Keratinocyte (primary cell): ENCODE results near the gene DNALI1. TPM values are rescaled to one million over a fixed set of nuclear protein-coding genes. Genes with fewer than 3 reads are reported as not detected.
A peak's percentile ranks its signal among the peaks of the same experiment; 100 is the strongest.

Experiments used
- DNase-seq: peaks from one replicate; pipeline ENCODE4 v3.0.0-alpha.2; 2011; ENCODE audit warnings: low read depth, missing footprints, low spot score
- FAIRE-seq: peaks from 2 replicates; lab custom pipeline; 2011; peaks lifted over from hg19 to GRCh38; lab: Jason Lieb, UNC
- H2AFZ ChIP-seq: 2 replicates; pipeline ENCODE4 v1.6.0; 2012; ENCODE audit warnings: low read length, control low read depth, inconsistent platforms; ENCODE audit not compliant: control insufficient read depth
- H3K27ac ChIP-seq: 2 replicates; pipeline ENCODE4 v1.5.1; 2011; ENCODE audit warnings: low read length; ENCODE audit not compliant: control insufficient read depth, insufficient read depth
- H3K27me3 ChIP-seq: 3 replicates; pipeline ENCODE4 v1.6.0; 2011; ENCODE audit warnings: low read length; ENCODE audit not compliant: control insufficient read depth, insufficient read depth; ENCODE audit errors: extremely low read depth
- H3K36me3 ChIP-seq, 2 experiments: 2 replicates in 1 of 2; 3 replicates in 1 of 2; pipeline ENCODE4 v1.5.1; 2011; ENCODE audit warnings: low read length in 2 of 2, mild to moderate bottlenecking in 1 of 2; ENCODE audit not compliant: control insufficient read depth in 2 of 2, insufficient read depth in 2 of 2; ENCODE audit errors: extremely low read depth in 1 of 2
- H3K4me1 ChIP-seq: 3 replicates; pipeline ENCODE4 v1.5.1; 2011; ENCODE audit warnings: low read length; ENCODE audit not compliant: control insufficient read depth, insufficient read depth; ENCODE audit errors: extremely low read depth
- H3K4me2 ChIP-seq: 3 replicates; pipeline ENCODE4 v1.6.0; 2011; ENCODE audit warnings: low read depth, low read length; ENCODE audit not compliant: control insufficient read depth, insufficient read depth; ENCODE audit errors: extremely low read depth
- H3K4me3 ChIP-seq, 3 experiments: fragments of 200-600 bp in 1 of 3; sonication (generic) in 1 of 3; 2 replicates in 2 of 3; 3 replicates in 1 of 3; pipeline ENCODE4 v1.5.1; 2011 to 2016; ENCODE audit warnings: low read length in 3 of 3, mild to moderate bottlenecking in 3 of 3, control low read depth in 2 of 3, inconsistent platforms in 1 of 3, low read depth in 1 of 3, mixed read lengths in 1 of 3, mixed run types in 1 of 3, moderate library complexity in 1 of 3; ENCODE audit not compliant: control insufficient read depth in 2 of 3, insufficient read depth in 2 of 3; ENCODE audit errors: extremely low read depth in 1 of 3
- H3K79me2 ChIP-seq: 2 replicates; pipeline ENCODE4 v1.6.0; 2012; ENCODE audit warnings: low read length; ENCODE audit not compliant: control insufficient read depth, insufficient read depth
- H3K9ac ChIP-seq: 3 replicates; pipeline ENCODE4 v1.6.0; 2011; ENCODE audit warnings: low read length; ENCODE audit not compliant: control insufficient read depth, insufficient read depth; ENCODE audit errors: extremely low read depth
- H3K9me1 ChIP-seq: 3 replicates; pipeline ENCODE4 v1.6.0; 2011; ENCODE audit warnings: low read length; ENCODE audit not compliant: control insufficient read depth, insufficient read depth; ENCODE audit errors: extremely low read depth
- H3K9me3 ChIP-seq: 2 replicates; pipeline ENCODE4 v1.5.1; 2012; ENCODE audit warnings: low read depth, low read length; ENCODE audit not compliant: control insufficient read depth
- H4K20me1 ChIP-seq: 3 replicates; pipeline ENCODE4 v1.6.0; 2011; ENCODE audit warnings: low read length; ENCODE audit not compliant: control insufficient read depth, insufficient read depth; ENCODE audit errors: extremely low read depth
- CTCF ChIP-seq, 3 experiments: IDR thresholded peaks in 1 of 3; conservative IDR thresholded peaks in 1 of 3; optimal IDR thresholded peaks in 1 of 3; 2 replicates in 2 of 3; 3 replicates in 1 of 3; pipeline versions ENCODE3 to v1.5.1; 2011; ENCODE audit warnings: low read length in 3 of 3, mild to moderate bottlenecking in 3 of 3, moderate library complexity in 2 of 3, control low read depth in 1 of 3, inconsistent platforms in 1 of 3; ENCODE audit not compliant: insufficient read depth in 2 of 3; ENCODE audit errors: extremely low read depth in 1 of 3
- EZH2 ChIP-seq: IDR thresholded peaks from one replicate; pipeline ENCODE4 v1.6.1; 2012; ENCODE audit warnings: inconsistent platforms, mild to moderate bottlenecking, low read length, moderate library complexity
- dilution Hi-C: fragments of 300-500 bp; cut with MboI; formaldehyde crosslinking; loops from one replicate; pipeline ENCODE4 v1.7.0; 2020; ENCODE audit warnings: low sequenced_read_pairs; ENCODE audit not compliant: extremely low pct_ligation_motif_present
- polyA plus RNA-seq, 5 experiments: library from polyadenylated mRNA; depleted of rRNA in 3 of 5; stranded (reverse) in 3 of 5; stranded (forward) in 1 of 5; unstranded in 1 of 5; fragments of >200 nt; gene quantifications; 1 replicate in 1 of 5; 2 replicates in 3 of 5; 3 replicates in 1 of 5; pipeline versions ENCODE4 v1.2.1 to v1.2.3, GENCODE V29; 2011 to 2012; ENCODE audit warnings: missing spikeins in 2 of 5, low read depth in 1 of 5, low replicate concordance in 1 of 5

Gene DNALI1
- polyA plus RNA-seq, 1 donor (not counting 4 experiments of a cell fraction or from before 2014, with no cell fraction given), result 0.14 TPM

GRCh38 chr1:37602750-37603694, 46.3 kb downstream of the DNALI1 start:
- peak; percentile 48 for FAIRE-seq
- Histone ChIP-seq H3K36me3 (no peaks in the 10 kb centered on the region), H3K9me3 (no peaks in the 10 kb centered on the region), H3K4me2 (no peak overlapping the region), H3K4me3 (no peak overlapping the region), H3K9ac (no peak overlapping the region), H2AFZ (no peak overlapping the region), H4K20me1 (no peaks in the 10 kb centered on the region), H3K9me1 (no peaks in the 10 kb centered on the region), H3K27ac (no peak overlapping the region), H3K27me3 (peaks cover 11% of the 10 kb centered on the region), H3K4me1 (peaks cover 4% of the 10 kb centered on the region), H3K79me2 (no peaks in the 10 kb centered on the region)
- no peak for DNase-seq
- dilution Hi-C loops, result no loop called here
- TF ChIP-seq CTCF (optimal IDR thresholded peaks at IDR 0.05 in 1 of 3, IDR thresholded peaks at IDR 0.05 in 1 of 3, conservative IDR thresholded peaks at IDR 0.05 in 1 of 3; ENCODE audit: extremely low read depth in 1 of 3, insufficient read depth in 2 of 3, low read length in 3 of 3) (peak; percentile 56 to 74 (median 71)), EZH2 (no peak)

DNA sequence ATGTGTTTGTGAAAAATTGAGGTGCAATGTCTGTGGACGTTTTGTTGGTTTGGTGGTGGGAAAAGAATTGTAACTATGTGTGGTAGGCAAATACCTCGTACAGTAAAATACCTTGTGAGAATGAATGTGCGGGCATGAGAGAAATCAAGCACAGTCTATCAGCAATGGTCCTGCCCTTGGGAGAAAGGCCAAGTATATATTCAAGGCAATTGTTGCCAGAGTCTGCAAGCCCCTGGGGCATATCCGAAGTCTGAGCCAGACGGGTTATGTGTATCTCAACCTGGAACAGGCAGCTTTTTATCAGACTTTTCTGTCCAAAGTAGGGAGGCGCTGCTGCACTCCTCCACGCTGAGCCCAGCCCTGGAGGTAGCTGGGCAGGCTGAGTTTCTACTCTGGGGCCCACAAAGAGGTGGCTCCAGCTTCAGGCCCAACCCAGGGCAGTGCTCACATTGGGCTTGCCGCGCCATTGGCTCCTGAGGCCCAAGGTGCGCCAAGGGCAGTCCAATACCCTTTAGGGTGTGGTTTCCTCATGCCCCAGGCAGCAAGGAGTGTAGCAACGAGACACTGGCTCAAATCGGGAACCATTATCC, 48.4 kb downstream of the DNALI1 start:
- peaks cover 24% of the 10 kb centered on the region for H3K27me3 ChIP-seq
- H3K4me1 ChIP-seq, result peaks cover 4% of the 10 kb centered on the region
- H3K79me2 ChIP-seq, result no peaks in the 10 kb centered on the region
- H2AFZ ChIP-seq, result no peak overlapping the region
- H3K4me3 ChIP-seq, result no peak overlapping the region
- DNase-seq (no peak), FAIRE-seq (no peak)
- no peaks in the 10 kb centered on the region for H3K9me3 ChIP-seq
- TF ChIP-seq CTCF (optimal IDR thresholded peaks at IDR 0.05 in 1 of 3, IDR thresholded peaks at IDR 0.05 in 1 of 3, conservative IDR thresholded peaks at IDR 0.05 in 1 of 3; ENCODE audit: extremely low read depth in 1 of 3, insufficient read depth in 2 of 3, low read length in 3 of 3), result peak in 2 of 3 experiments; percentile 19 to 37
- no peak for TF ChIP-seq EZH2
- H3K9me1 ChIP-seq, result no peaks in the 10 kb centered on the region
- no peaks in the 10 kb centered on the region for H3K36me3 ChIP-seq
- H3K27ac ChIP-seq, result no peak overlapping the region
- dilution Hi-C loops, result no loop called here
- no peak overlapping the region for H3K9ac ChIP-seq
- H4K20me1 ChIP-seq, result no peaks in the 10 kb centered on the region
- no peak overlapping the region for H3K4me2 ChIP-seq
